Measurements from ENCODE around the gene HDAC6.

Gene HDAC6

GRCh38 chrX:48831136-48831908 lies 29.5 kb downstream of the HDAC6 start:
- no peak for TF ChIP-seq CTCF (IDR thresholded peaks at IDR 0.05)
- no peak for DNase-seq (ENCODE audit: low spot score)
- Histone ChIP-seq H3K27ac (no peak overlapping the region), H3K4me3 (no peak overlapping the region)

DNA sequence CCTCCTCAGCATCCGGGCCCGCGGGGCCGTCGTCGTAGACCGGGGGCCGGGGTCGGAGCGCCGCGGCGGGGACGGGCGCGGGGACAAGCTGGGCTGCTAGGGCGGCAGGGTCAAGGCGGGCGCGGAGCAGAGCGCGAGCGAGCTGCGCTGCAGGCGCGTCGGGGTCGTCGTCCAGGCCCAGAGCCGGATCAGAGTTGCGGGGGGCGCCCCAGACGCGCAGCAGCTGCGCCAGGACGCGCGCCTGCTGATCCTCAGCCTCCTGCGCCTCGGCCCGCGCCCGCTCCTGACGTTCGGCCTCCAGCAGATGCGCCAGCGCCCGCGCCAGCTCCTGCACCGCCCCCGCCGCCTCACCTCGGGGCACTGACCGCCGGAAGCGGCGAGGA lies 30.0 kb downstream of the HDAC6 start:
- Histone ChIP-seq H3K4me3 (no peak overlapping the region), H3K27ac (no peak overlapping the region)
- DNase-seq (ENCODE audit: low spot score): no peak
- no peak for TF ChIP-seq CTCF (IDR thresholded peaks at IDR 0.05)

- no peak overlapping the region for H3K4me3 ChIP-seq
- TF ChIP-seq CTCF (IDR thresholded peaks at IDR 0.05): no peak
- H3K27ac ChIP-seq: no peak overlapping the region
- DNase-seq (ENCODE audit: low spot score): no peak
These were observed 31.8 kb downstream of the HDAC6 start for GRCh38 chrX:48833542-48834138.

DNA sequence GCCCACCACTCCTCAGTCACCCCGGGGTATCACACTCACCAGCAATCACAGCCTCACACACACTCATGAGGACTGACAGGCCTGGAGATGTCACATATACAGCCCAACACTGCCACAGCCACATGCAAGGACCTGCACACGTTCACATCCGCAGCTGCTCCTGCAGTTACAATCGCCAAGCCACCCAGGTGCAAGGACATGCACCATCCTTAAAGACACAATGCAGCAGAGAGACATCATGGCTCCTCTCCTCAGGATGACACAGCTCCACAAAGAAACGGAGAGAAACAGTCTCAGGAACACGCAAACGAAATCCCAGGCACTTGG lies 32.5 kb downstream of the HDAC6 start:
- Histone ChIP-seq H3K4me3 (no peak overlapping the region), H3K27ac (no peak overlapping the region)
- no peak for DNase-seq (ENCODE audit: low spot score)
- no peak for TF ChIP-seq CTCF (IDR thresholded peaks at IDR 0.05)

- Histone ChIP-seq H3K27ac (no peak within 1 kb of the TSS), H3K4me3 (peak within 1 kb of the TSS; percentile 45)
- DNase-seq (ENCODE audit: low spot score): no peak
- no peak for TF ChIP-seq CTCF (IDR thresholded peaks at IDR 0.05)
These were observed 33.9 kb downstream of the HDAC6 start, which contains the start of gene PCSK1N for GRCh38 chrX:48835524-48836329. Gene PCSK1N, minus strand, starts transcription at chrX:48835610. Its CDS starts 78 bp downstream, at chrX:48835532.

DNA sequence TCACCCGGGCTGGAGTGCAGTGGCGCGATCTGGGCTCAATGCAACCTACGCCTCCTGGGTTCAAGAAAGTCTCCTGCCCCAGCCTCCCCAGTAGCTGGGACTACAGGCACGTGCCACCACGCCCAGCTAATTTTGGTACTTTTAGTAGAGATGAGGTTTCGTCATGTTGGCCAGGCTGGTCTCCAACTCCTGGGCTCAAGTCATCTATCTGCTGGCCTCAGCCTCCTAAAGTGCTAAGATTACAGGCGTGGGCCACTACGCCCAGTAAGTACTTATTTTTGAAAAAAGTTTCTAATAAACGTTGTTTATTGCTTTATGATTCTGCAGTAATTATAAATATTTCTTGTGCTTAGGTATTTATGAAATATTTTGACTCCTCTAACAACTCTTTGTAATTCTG lies 37.8 kb downstream of the HDAC6 start:
- Histone ChIP-seq H3K27ac (no peak overlapping the region), H3K4me3 (no peak overlapping the region)
- no peak for DNase-seq (ENCODE audit: low spot score)
- TF ChIP-seq CTCF (IDR thresholded peaks at IDR 0.05): no peak

Data from coronary artery (tissue), 2 donors.